K562 (cell line): ENCODE results near the gene ROM1. TPM values are rescaled to one million over a fixed set of nuclear protein-coding genes. Genes with fewer than 3 reads are reported as not detected.

Source experiments
- CBFA2T2 ChIP-seq: fragments of 450-650 bp; conservative IDR thresholded peaks from 2 replicates; pipeline ENCODE4 v1.6.1; 2017; ENCODE audit warnings: mild to moderate bottlenecking
- EGR1 ChIP-seq: fragments of 450-650 bp; conservative IDR thresholded peaks from 2 replicates; pipeline ENCODE4 v1.6.1; 2017; ENCODE audit warnings: mild to moderate bottlenecking
- MNT ChIP-seq, 2 experiments: fragments of 450-650 bp; conservative IDR thresholded peaks; 2 replicates each; pipeline ENCODE4 v1.6.1; 2017; ENCODE audit warnings: mild to moderate bottlenecking in 2 of 2, moderate library complexity in 2 of 2
- NCOR1 ChIP-seq: fragments of 450-650 bp; IDR thresholded peaks from 2 replicates; pipeline ENCODE4 v1.6.1; 2016; ENCODE audit warnings: mild to moderate bottlenecking, moderate library complexity
- PHTF2 ChIP-seq: fragments of 250-450 bp; sonication (Bioruptor Pico); IDR thresholded peaks from 2 replicates; pipeline ENCODE4 v1.5.0; 2021; ENCODE audit warnings: mild to moderate bottlenecking
- REST ChIP-seq, 2 experiments: fragments of 450-650 bp; formaldehyde crosslinking in 1 of 2; IDR thresholded peaks; 2 replicates each; pipeline versions ENCODE4 v1.4.0 to v1.6.1; 2014 to 2020; ENCODE audit warnings: mild to moderate bottlenecking in 2 of 2, borderline replicate concordance in 1 of 2, low read depth in 1 of 2
- SIN3A ChIP-seq, 2 experiments: fragments of 150-350 bp in 1 of 2; IDR thresholded peaks; 2 replicates each; pipeline ENCODE4 v1.6.1; 2011 to 2016; ENCODE audit warnings: borderline replicate concordance in 2 of 2, low read depth in 2 of 2, low read length in 2 of 2, mild to moderate bottlenecking in 2 of 2, moderate library complexity in 2 of 2; ENCODE audit not compliant: control insufficient read depth in 1 of 2
- SRSF7 ChIP-seq: fragments of 200-400 bp; formaldehyde crosslinking; optimal IDR thresholded peaks from 2 replicates; pipeline ENCODE3; 2017; ENCODE audit warnings: mild to moderate bottlenecking, low read depth, low read length
- TAF1 ChIP-seq: IDR thresholded peaks from 2 replicates; pipeline ENCODE4 v1.6.1; 2011; ENCODE audit warnings: mild to moderate bottlenecking, low read length, moderate library complexity; ENCODE audit not compliant: insufficient read depth, control insufficient read depth, severe bottlenecking; ENCODE audit errors: extremely low read depth
- TEAD4 ChIP-seq, 2 experiments: sonication (generic) in 1 of 2; formaldehyde crosslinking in 1 of 2; IDR thresholded peaks; 2 replicates each; pipeline versions ENCODE4 v1.6.1 to v1.8.0; 2012 to 2022; ENCODE audit warnings: borderline replicate concordance in 1 of 2, inconsistent platforms in 1 of 2, low read length in 1 of 2, mild to moderate bottlenecking in 1 of 2, missing genetic modification reagents in 1 of 2
- XRCC4 ChIP-seq: IDR thresholded peaks from one replicate; pipeline ENCODE4 v1.6.1; 2011; ENCODE audit not compliant: insufficient read depth, insufficient read length; ENCODE audit errors: extremely low read depth
- ZBTB7A ChIP-seq: IDR thresholded peaks from 2 replicates; pipeline ENCODE4 v1.6.1; 2011; ENCODE audit warnings: low read depth, mild to moderate bottlenecking, low read length, moderate library complexity, borderline replicate concordance; ENCODE audit not compliant: control insufficient read depth
- ZNF507 ChIP-seq: conservative IDR thresholded peaks from 2 replicates; pipeline ENCODE4 v1.6.1; 2017; ENCODE audit warnings: missing genetic modification characterization, missing compliant biosample characterization
- ZNF589 ChIP-seq: fragments of 200-800 bp; sonication (Bioruptor generic); IDR thresholded peaks from 2 replicates; pipeline ENCODE4 v1.6.1; 2016; ENCODE audit warnings: low read depth, missing genetic modification characterization, missing compliant biosample characterization
- ZNF668 ChIP-seq: fragments of 250-450 bp; sonication (Bioruptor Pico); IDR thresholded peaks from 2 replicates; pipeline ENCODE4 v1.8.0; 2022; ENCODE audit warnings: mild to moderate bottlenecking, inconsistent platforms
- ZNF77 ChIP-seq: fragments of 250-450 bp; sonication (Bioruptor Pico); IDR thresholded peaks from 2 replicates; pipeline ENCODE4 v1.5.0; 2020
- polyA plus RNA-seq, 8 experiments: library from polyadenylated mRNA; depleted of rRNA in 4 of 8; stranded (reverse) in 5 of 8; unstranded in 3 of 8; fragments of >200 nt; fragmentation: Nextera tagmentation in 2 of 8; fragmentation: Illumina TruSeq in 1 of 8; extraction: Ambion mirVana in 2 of 8; extraction: Trizol in 1 of 8; gene quantifications; 2 replicates each; pipeline versions ENCODE4 v1.2.1 to v1.2.3, GENCODE V29; 2011 to 2014; ENCODE audit warnings: inconsistent platforms in 1 of 8, missing spikeins in 1 of 8
- total RNA-seq, 7 experiments: library from RNA; depleted of rRNA in 6 of 7; stranded (reverse); fragments of >200 nt in 6 of 7; fragmentation: Illumina TruSeq in 2 of 7; extraction: Trizol in 2 of 7; gene quantifications; 2 replicates each; pipeline versions ENCODE4 v1.2.1 to v1.2.3, GENCODE V29; 2011 to 2021; ENCODE audit warnings: low replicate concordance in 1 of 7

ROM1 gene
- total and polyA plus RNA-seq, 9 of the 15 experiments (the other 6 are each of a cell fraction or from before 2014, with no cell fraction given), result 0.75 to 4.0 (median 2.6) TPM

- TF ChIP-seq REST (IDR thresholded peaks at IDR 0.05; ENCODE audit: borderline replicate concordance) (no peak), REST (CRISPR knock-in tag; IDR thresholded peaks at IDR 0.05; ENCODE audit: low read depth) (peak; percentile 10; the same call in 1 of the 2 replicates), ZNF507 (no peak), ZNF668 (CRISPR knock-in tag) (no peak), NCOR1 (no peak), ZNF77 (CRISPR knock-in tag) (no peak), CBFA2T2 (no peak), ZBTB7A (no peak; the same call in 1 of the 2 replicates), XRCC4 (no peak), EGR1 (peak; percentile 67), MNT (conservative IDR thresholded peaks at IDR 0.05) (no peak), SRSF7 (no peak), PHTF2 (CRISPR knock-in tag) (no peak), TEAD4 (IDR thresholded peaks at IDR 0.05; ENCODE audit: low read length) (0 out of 2 replicates have a peak, but pooled peaks have one; percentile 6), TEAD4 (CRISPR knock-in tag; IDR thresholded peaks at IDR 0.05; ENCODE audit: borderline replicate concordance) (no peak), SIN3A (IDR thresholded peaks at IDR 0.05; ENCODE audit: borderline replicate concordance in 2 of 2, control insufficient read depth in 1 of 2, low read depth in 2 of 2, low read length in 2 of 2) (peak in 1 of 2 experiments; percentile 59; a peak in 1 of 4 replicates), TAF1 (no peak), ZNF589 (CRISPR knock-in tag) (0 out of 2 replicates have a peak, but pooled peaks have one; percentile 16)
Observed at GRCh38 chr11:62664405-62665074, 51.5 kb downstream of the ROM1 start (continued).
